Liver (tissue), 9 donors: ENCODE measurements around the gene UBE4A. TPM values are rescaled to one million over a fixed set of nuclear protein-coding genes. Genes with fewer than 3 reads are reported as not detected.

ENCODE experiments used
- DNase-seq: peaks from one replicate; pipeline ENCODE4 v3.0.0-alpha.2; 2017; ENCODE audit warnings: low spot score
- H3K27ac ChIP-seq, 2 donors: one replicate each; pipeline ENCODE4 v1.7.0; 2013; ENCODE audit warnings: inconsistent platforms in 2 of 2, low read length in 2 of 2, control low read depth in 1 of 2, low read depth in 1 of 2, mild to moderate bottlenecking in 1 of 2
- H3K27me3 ChIP-seq, 4 donors: one replicate each; pipeline versions ENCODE4 v1.6.1 to v1.7.0; 2013; ENCODE audit warnings: low read length in 3 of 4, inconsistent platforms in 1 of 4, mild to moderate bottlenecking in 1 of 4, moderate library complexity in 1 of 4; ENCODE audit not compliant: control insufficient read depth in 4 of 4, insufficient read depth in 4 of 4
- H3K36me3 ChIP-seq, 4 donors: one replicate each; pipeline versions ENCODE4 v1.6.1 to v1.7.0; 2013; ENCODE audit warnings: low read length in 3 of 4, mild to moderate bottlenecking in 3 of 4, low read depth in 1 of 4, moderate library complexity in 1 of 4; ENCODE audit not compliant: control insufficient read depth in 4 of 4, insufficient read depth in 3 of 4
- H3K4me1 ChIP-seq, 4 donors: one replicate each; pipeline versions ENCODE4 v1.6.1 to v1.7.0; 2013; ENCODE audit warnings: low read length in 3 of 4, mild to moderate bottlenecking in 3 of 4, moderate library complexity in 1 of 4; ENCODE audit not compliant: control insufficient read depth in 4 of 4, insufficient read depth in 4 of 4
- H3K4me3 ChIP-seq, 3 donors: one replicate each; pipeline versions ENCODE4 v1.6.1 to v1.7.0; 2013; ENCODE audit warnings: low read length in 3 of 3, control low read depth in 1 of 3, low read depth in 1 of 3, mild to moderate bottlenecking in 1 of 3
- H3K9ac ChIP-seq, 2 donors: one replicate each; pipeline ENCODE4 v1.7.0; 2013; ENCODE audit warnings: low read length in 2 of 2, mild to moderate bottlenecking in 2 of 2, moderate library complexity in 2 of 2, control low read depth in 1 of 2, low read depth in 1 of 2
- H3K9me3 ChIP-seq, 4 donors: one replicate each; pipeline versions ENCODE4 v1.6.1 to v1.7.0; 2013; ENCODE audit warnings: low read length in 3 of 4; ENCODE audit not compliant: control insufficient read depth in 4 of 4
- FOXA1 ChIP-seq: IDR thresholded peaks from 2 replicates; pipeline ENCODE4 v1.6.1; 2016; ENCODE audit warnings: antibody characterized with exemption
- GABPA ChIP-seq, 2 donors: IDR thresholded peaks in 1 of 2; conservative IDR thresholded peaks in 1 of 2; 2 replicates each; pipeline ENCODE4 v1.6.1; 2016; ENCODE audit warnings: antibody characterized with exemption in 2 of 2, mild to moderate bottlenecking in 1 of 2, moderate library complexity in 1 of 2
- HNF4G ChIP-seq: IDR thresholded peaks from 2 replicates; pipeline ENCODE4 v1.6.1; 2016; ENCODE audit warnings: antibody characterized with exemption
- NR2F2 ChIP-seq: IDR thresholded peaks from 2 replicates; pipeline ENCODE4 v1.6.1; 2016; ENCODE audit warnings: antibody characterized with exemption
- RAD21 ChIP-seq, 2 donors: IDR thresholded peaks; 2 replicates each; pipeline ENCODE4 v1.6.1; 2016; ENCODE audit warnings: antibody characterized with exemption in 2 of 2, mild to moderate bottlenecking in 2 of 2
- RXRA ChIP-seq, 2 donors: IDR thresholded peaks; 2 replicates each; pipeline ENCODE4 v1.6.1; 2017 to 2018; ENCODE audit warnings: antibody characterized with exemption in 2 of 2, mild to moderate bottlenecking in 1 of 2
- SP1 ChIP-seq: IDR thresholded peaks from 2 replicates; pipeline ENCODE4 v1.6.1; 2018; ENCODE audit warnings: antibody characterized with exemption, mild to moderate bottlenecking
- TAF1 ChIP-seq: conservative IDR thresholded peaks from 2 replicates; pipeline ENCODE4 v1.6.1; 2016; ENCODE audit warnings: antibody characterized with exemption, mild to moderate bottlenecking
- YY1 ChIP-seq: IDR thresholded peaks from 2 replicates; pipeline ENCODE4 v1.6.1; 2016; ENCODE audit warnings: antibody characterized with exemption, mild to moderate bottlenecking
- WGBS: extraction: QIAGEN DNeasy Blood & Tissue Kit; methylation state at CpG from one replicate; pipeline ENCODE4 v1.1.7; 2013; 5-methylcytosine and 5-hydroxymethylcytosine counted together
- polyA plus RNA-seq, 2 donors: library from polyadenylated mRNA; stranded (reverse) in 1 of 2; unstranded in 1 of 2; fragments of 200-250 nt in 1 of 2; fragments of >200 nt in 1 of 2; fragmentation: Nextera tagmentation in 1 of 2; extraction: Ambion mirVana in 1 of 2; gene quantifications; one replicate each; pipeline versions ENCODE4 v1.2.1 to v1.2.3, GENCODE V29; 2013 to 2015
- total RNA-seq, 2 donors: library from RNA; depleted of rRNA; stranded (reverse); fragments of >200 nt; gene quantifications; one replicate each; pipeline ENCODE4 v1.2.3, GENCODE V29; 2014
- TF ChIP-seq, protein P1 (sequence below): IDR thresholded peaks from 2 replicates; pipeline ENCODE4 v1.6.1; 2016; ENCODE audit warnings: antibody characterized with exemption
- TF ChIP-seq, protein P2 (sequence below): IDR thresholded peaks from 2 replicates; pipeline ENCODE4 v1.6.1; 2016; ENCODE audit warnings: antibody characterized with exemption, mild to moderate bottlenecking
- TF ChIP-seq, protein P3 (sequence below): IDR thresholded peaks from 2 replicates; pipeline ENCODE4 v1.6.1; 2016; ENCODE audit warnings: antibody characterized with exemption
- TF ChIP-seq, protein P4 (sequence below): fragments of 150-350 bp; IDR thresholded peaks from 2 replicates; pipeline ENCODE4 v1.5.1; 2017; ENCODE audit warnings: improper control_type of control experiment, low read depth, low read length; ENCODE audit not compliant: missing input control
- donor health status: healthy.
- donor health status: healthy.
- donor health status: healthy.
- donor health status: healthy.
- donor health status: healthy.

UBE4A gene
- total and polyA plus RNA-seq, 4 donors, result 11.7 to 41.3 (median 19.1) TPM

DNA sequence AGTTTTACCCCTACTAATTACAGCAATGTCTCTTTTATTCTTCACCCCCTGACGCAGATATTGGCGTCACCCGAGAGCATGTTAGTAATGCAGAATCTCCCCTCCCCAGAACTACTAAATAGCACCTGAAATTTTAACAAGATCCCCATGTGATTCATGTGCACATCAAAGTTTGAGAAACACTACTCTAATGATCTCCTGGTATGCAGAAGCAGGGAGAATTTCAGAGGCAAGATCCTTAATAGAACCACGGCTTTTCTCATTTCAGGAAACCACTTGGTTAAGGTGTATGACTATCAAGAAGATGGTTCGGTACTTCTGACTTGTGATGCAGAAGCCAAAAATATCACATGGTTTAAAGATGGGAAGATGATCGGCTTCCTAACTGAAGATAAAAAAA is 9.9 kb upstream of the UBE4A start:
- Histone ChIP-seq H3K4me3 (no peak overlapping the region), H3K4me1 (peaks cover 0 to 4% (median 1%) of the 10 kb centered on the region in 4 donors), H3K9ac (no peak overlapping the region), H3K36me3 (no peaks in the 10 kb centered on the region), H3K27ac (no peak overlapping the region), H3K27me3 (no peaks in the 10 kb centered on the region), H3K9me3 (no peaks in the 10 kb centered on the region)
- WGBS, result 86% methylated on average over 6 of the region's 6 CpGs
- TF ChIP-seq, protein P1, sequence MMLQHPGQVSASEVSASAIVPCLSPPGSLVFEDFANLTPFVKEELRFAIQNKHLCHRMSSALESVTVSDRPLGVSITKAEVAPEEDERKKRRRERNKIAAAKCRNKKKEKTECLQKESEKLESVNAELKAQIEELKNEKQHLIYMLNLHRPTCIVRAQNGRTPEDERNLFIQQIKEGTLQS, result no peak
- TF ChIP-seq NR2F2, result no peak
- no peak for TF ChIP-seq RAD21 (IDR thresholded peaks at IDR 0.05)
- TF ChIP-seq RXRA (IDR thresholded peaks at IDR 0.05), result no peak
- TF ChIP-seq GABPA (IDR thresholded peaks at IDR 0.05 in 1 of 2, conservative IDR thresholded peaks at IDR 0.05 in 1 of 2), result no peak
- TF ChIP-seq, protein P2, sequence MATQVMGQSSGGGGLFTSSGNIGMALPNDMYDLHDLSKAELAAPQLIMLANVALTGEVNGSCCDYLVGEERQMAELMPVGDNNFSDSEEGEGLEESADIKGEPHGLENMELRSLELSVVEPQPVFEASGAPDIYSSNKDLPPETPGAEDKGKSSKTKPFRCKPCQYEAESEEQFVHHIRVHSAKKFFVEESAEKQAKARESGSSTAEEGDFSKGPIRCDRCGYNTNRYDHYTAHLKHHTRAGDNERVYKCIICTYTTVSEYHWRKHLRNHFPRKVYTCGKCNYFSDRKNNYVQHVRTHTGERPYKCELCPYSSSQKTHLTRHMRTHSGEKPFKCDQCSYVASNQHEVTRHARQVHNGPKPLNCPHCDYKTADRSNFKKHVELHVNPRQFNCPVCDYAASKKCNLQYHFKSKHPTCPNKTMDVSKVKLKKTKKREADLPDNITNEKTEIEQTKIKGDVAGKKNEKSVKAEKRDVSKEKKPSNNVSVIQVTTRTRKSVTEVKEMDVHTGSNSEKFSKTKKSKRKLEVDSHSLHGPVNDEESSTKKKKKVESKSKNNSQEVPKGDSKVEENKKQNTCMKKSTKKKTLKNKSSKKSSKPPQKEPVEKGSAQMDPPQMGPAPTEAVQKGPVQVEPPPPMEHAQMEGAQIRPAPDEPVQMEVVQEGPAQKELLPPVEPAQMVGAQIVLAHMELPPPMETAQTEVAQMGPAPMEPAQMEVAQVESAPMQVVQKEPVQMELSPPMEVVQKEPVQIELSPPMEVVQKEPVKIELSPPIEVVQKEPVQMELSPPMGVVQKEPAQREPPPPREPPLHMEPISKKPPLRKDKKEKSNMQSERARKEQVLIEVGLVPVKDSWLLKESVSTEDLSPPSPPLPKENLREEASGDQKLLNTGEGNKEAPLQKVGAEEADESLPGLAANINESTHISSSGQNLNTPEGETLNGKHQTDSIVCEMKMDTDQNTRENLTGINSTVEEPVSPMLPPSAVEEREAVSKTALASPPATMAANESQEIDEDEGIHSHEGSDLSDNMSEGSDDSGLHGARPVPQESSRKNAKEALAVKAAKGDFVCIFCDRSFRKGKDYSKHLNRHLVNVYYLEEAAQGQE, result no peak
- TF ChIP-seq SP1, result no peak
- TF ChIP-seq, protein P3, sequence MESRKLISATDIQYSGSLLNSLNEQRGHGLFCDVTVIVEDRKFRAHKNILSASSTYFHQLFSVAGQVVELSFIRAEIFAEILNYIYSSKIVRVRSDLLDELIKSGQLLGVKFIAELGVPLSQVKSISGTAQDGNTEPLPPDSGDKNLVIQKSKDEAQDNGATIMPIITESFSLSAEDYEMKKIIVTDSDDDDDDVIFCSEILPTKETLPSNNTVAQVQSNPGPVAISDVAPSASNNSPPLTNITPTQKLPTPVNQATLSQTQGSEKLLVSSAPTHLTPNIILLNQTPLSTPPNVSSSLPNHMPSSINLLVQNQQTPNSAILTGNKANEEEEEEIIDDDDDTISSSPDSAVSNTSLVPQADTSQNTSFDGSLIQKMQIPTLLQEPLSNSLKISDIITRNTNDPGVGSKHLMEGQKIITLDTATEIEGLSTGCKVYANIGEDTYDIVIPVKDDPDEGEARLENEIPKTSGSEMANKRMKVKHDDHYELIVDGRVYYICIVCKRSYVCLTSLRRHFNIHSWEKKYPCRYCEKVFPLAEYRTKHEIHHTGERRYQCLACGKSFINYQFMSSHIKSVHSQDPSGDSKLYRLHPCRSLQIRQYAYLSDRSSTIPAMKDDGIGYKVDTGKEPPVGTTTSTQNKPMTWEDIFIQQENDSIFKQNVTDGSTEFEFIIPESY, result no peak
- TF ChIP-seq HNF4G, result no peak
- no peak for TF ChIP-seq TAF1
- TF ChIP-seq YY1, result no peak
- no peak for DNase-seq

DNA sequence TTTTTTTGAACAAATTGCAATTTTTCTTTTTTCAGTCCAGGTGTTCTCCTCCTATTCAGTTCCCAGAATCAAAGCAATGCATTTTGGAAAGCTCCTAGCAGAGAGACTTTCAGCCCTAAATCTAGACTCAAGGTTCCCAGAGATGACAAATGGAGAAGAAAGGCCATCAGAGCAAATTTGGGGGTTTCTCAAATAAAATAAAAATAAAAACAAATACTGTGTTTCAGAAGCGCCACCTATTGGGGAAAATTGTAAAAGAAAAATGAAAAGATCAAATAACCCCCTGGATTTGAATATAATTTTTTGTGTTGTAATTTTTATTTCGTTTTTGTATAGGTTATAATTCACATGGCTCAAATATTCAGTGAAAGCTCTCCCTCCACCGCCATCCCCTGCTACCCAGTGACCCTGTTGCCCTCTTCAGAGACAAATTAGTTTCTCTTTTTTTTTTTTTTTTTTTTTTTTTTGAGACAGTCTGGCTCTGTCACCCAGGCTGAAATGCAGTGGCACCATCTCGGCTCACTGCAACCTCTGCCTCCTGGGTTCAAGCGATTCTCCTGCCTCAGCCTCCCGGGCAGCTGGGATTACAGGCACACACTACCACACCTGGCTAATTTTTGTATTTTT is 6.2 kb upstream of the UBE4A start:
- TF ChIP-seq, protein P4, sequence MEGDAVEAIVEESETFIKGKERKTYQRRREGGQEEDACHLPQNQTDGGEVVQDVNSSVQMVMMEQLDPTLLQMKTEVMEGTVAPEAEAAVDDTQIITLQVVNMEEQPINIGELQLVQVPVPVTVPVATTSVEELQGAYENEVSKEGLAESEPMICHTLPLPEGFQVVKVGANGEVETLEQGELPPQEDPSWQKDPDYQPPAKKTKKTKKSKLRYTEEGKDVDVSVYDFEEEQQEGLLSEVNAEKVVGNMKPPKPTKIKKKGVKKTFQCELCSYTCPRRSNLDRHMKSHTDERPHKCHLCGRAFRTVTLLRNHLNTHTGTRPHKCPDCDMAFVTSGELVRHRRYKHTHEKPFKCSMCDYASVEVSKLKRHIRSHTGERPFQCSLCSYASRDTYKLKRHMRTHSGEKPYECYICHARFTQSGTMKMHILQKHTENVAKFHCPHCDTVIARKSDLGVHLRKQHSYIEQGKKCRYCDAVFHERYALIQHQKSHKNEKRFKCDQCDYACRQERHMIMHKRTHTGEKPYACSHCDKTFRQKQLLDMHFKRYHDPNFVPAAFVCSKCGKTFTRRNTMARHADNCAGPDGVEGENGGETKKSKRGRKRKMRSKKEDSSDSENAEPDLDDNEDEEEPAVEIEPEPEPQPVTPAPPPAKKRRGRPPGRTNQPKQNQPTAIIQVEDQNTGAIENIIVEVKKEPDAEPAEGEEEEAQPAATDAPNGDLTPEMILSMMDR, result peak; percentile 42
- TF ChIP-seq FOXA1 (no peak), RAD21 (IDR thresholded peaks at IDR 0.05) (peak; percentile 70 to 74)
- Histone ChIP-seq H3K4me1 (peaks cover 0 to 4% (median 1%) of the 10 kb centered on the region in 4 donors), H3K27ac (no peak overlapping the region), H3K4me3 (no peak overlapping the region), H3K9me3 (no peaks in the 10 kb centered on the region), H3K27me3 (no peaks in the 10 kb centered on the region), H3K36me3 (no peaks in the 10 kb centered on the region), H3K9ac (peak overlapping the region in 1 of 2 donors; percentile 22)
- no peak for DNase-seq
- WGBS, result 6% methylated on average over 6 of the region's 6 CpGs
